Breast epithelium (tissue), 4 donors: ENCODE results near the gene DPF1. TPM values are rescaled to one million over a fixed set of nuclear protein-coding genes. Genes with fewer than 3 reads are reported as not detected.
A peak's percentile ranks its signal among the peaks of the same experiment; 100 is the strongest.

ENCODE experiments used
- DNase-seq, 2 donors: peaks; one replicate each; pipeline ENCODE4 v3.0.0-alpha.2; 2019; ENCODE audit warnings: low spot score in 2 of 2
- H3K27ac ChIP-seq, 2 donors: fragments of 200-600 bp; sonication (generic) in 1 of 2; one replicate each; pipeline ENCODE4 v1.5.1; 2016 to 2019; ENCODE audit warnings: mild to moderate bottlenecking in 1 of 2
- H3K27me3 ChIP-seq, 2 donors: fragments of 200-600 bp; sonication (generic) in 1 of 2; one replicate each; pipeline versions ENCODE4 v1.5.1 to v1.6.0; 2017 to 2019; ENCODE audit warnings: control low read depth in 1 of 2, mild to moderate bottlenecking in 1 of 2
- H3K36me3 ChIP-seq: fragments of 200-600 bp; one replicate; pipeline ENCODE4 v1.5.1; 2019
- H3K4me1 ChIP-seq, 2 donors: fragments of 200-600 bp; sonication (generic); one replicate each; pipeline ENCODE4 v1.5.1; 2016 to 2019; ENCODE audit warnings: control low read depth in 1 of 2
- H3K4me3 ChIP-seq, 3 donors: fragments of 200-600 bp; sonication (generic); 1 replicate in 2 of 3; 2 replicates in 1 of 3; pipeline ENCODE4 v1.5.1; 2016 to 2019; ENCODE audit warnings: mild to moderate bottlenecking in 3 of 3, moderate library complexity in 2 of 3
- H3K9me3 ChIP-seq, 2 donors: fragments of 200-600 bp; sonication (generic) in 1 of 2; one replicate each; pipeline ENCODE4 v1.5.1; 2016 to 2019; ENCODE audit warnings: control low read depth in 1 of 2
- POLR2A ChIP-seq: fragments of 450-650 bp; IDR thresholded peaks from one replicate; pipeline ENCODE4 v1.6.1; 2016; ENCODE audit warnings: antibody characterized with exemption, mild to moderate bottlenecking, moderate library complexity
- POLR2AphosphoS5 ChIP-seq, 3 donors: sonication (generic); formaldehyde crosslinking; IDR thresholded peaks; one replicate each; pipeline ENCODE4 v1.6.1; 2017; ENCODE audit warnings: antibody characterized with exemption in 3 of 3
- intact Hi-C: fragments of 100-400 bp; cut with DNase I; formaldehyde crosslinking; loops from one replicate; pipeline ENCODE4 v1.15.1; 2023; ENCODE audit warnings: low total_unique reads
- total RNA-seq, 3 donors: library from RNA; depleted of rRNA; stranded (reverse); fragments of >200 nt; gene quantifications; one replicate each; pipeline ENCODE4 v1.1.0, GENCODE V29; 2016
- TF ChIP-seq, protein P1 (sequence below), 3 donors: fragments of 450-650 bp; IDR thresholded peaks; one replicate each; pipeline ENCODE4 v1.5.1; 2016 to 2017; ENCODE audit warnings: antibody characterized with exemption in 3 of 3, mild to moderate bottlenecking in 3 of 3, moderate library complexity in 3 of 3

Gene DPF1
- total RNA-seq, 3 donors from 2014 or later: not detected

DNA sequence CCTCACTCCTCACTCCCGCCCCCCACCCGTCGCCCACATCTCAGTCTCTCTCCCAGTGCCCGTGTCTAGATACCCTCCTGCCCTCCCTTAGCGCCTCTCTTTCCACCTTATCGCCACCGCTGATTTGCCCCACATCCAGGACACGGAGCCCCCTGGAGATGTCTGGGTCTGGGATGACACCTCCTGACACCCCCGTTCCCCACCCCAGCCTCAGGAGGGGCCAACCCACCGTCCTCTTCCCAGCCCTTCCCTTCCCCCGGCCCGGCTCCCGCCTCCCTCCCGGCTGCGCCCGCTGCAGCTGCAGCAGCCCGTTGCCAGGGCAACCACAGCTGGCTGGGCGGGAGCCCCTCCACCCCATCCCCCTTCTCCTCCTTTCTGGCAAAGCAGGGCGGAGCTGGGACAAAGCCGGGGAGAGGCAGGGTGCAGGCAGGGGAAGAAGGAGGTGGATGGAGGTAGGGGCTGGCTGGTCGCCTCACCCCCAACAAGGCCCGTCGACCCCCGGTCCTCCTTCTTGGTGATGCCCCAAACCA, 13.5 kb downstream of the DPF1 start:
- intact Hi-C loops: no loop called here
- DNase-seq: peak in 1 of 2 donors; percentile 22
- H3K27me3 ChIP-seq: peaks cover 4% of the 10 kb centered on the region in 2 donors
- TF ChIP-seq, protein P1, sequence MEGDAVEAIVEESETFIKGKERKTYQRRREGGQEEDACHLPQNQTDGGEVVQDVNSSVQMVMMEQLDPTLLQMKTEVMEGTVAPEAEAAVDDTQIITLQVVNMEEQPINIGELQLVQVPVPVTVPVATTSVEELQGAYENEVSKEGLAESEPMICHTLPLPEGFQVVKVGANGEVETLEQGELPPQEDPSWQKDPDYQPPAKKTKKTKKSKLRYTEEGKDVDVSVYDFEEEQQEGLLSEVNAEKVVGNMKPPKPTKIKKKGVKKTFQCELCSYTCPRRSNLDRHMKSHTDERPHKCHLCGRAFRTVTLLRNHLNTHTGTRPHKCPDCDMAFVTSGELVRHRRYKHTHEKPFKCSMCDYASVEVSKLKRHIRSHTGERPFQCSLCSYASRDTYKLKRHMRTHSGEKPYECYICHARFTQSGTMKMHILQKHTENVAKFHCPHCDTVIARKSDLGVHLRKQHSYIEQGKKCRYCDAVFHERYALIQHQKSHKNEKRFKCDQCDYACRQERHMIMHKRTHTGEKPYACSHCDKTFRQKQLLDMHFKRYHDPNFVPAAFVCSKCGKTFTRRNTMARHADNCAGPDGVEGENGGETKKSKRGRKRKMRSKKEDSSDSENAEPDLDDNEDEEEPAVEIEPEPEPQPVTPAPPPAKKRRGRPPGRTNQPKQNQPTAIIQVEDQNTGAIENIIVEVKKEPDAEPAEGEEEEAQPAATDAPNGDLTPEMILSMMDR (IDR thresholded peaks at IDR 0.05): no peak
- H3K9me3 ChIP-seq: no peaks in the 10 kb centered on the region
- no peaks in the 10 kb centered on the region for H3K36me3 ChIP-seq
- H3K4me3 ChIP-seq: peak overlapping the region in 2 of 3 donors; percentile 39 to 58
- H3K4me1 ChIP-seq: peaks cover 0 to 4% of the 10 kb centered on the region in 2 donors
- peak overlapping the region; percentile 27 to 38 for H3K27ac ChIP-seq

DNA sequence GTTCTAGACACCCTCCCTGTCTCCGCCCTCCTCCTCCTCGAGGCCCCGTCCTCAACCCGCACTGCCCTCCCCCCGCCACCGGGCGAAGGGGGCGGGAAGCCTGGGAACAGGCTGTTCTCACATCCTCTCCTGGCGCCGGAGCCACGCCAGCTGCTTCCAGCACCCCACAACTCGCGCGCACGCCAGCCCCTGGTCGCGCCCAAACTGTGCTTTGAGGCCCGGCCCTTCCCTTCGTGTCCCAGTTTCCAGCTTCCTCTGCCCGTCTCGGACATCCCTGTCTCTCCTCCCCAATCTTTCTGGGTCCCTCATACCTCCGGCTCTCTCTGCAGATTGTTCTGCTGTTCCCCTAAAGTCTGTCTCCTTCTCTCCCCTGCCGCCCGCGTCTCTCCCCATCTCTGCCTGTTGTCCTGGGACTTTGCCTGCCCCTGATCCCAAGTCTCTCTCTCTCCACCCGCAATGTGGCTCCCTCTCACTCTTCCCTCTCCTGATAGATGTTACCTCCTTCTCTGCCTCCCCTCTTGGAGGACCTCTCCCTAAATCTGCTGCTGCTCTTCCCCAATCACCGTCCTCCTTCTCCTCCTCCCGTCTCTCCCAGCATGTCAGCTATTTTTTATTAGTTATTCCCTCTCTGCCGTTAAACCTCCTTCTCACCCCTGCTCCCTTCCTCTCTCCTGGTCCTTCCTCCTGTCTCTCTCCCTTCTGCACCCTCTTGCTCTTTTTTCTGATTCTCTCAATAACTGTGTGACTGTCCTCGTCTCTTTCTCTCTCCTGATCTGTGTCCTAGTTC, 14.2 kb downstream of the DPF1 start:
- DNase-seq: peak in 1 of 2 donors; percentile 73
- intact Hi-C loops: no loop called here
- H3K27ac ChIP-seq: peak overlapping the region; percentile 27 to 38
- peak in 2 of 3 donors; percentile 50 to 53 for TF ChIP-seq POLR2AphosphoS5 (IDR thresholded peaks at IDR 0.05)
- no peak for TF ChIP-seq POLR2A
- peaks cover 0 to 4% of the 10 kb centered on the region in 2 donors for H3K4me1 ChIP-seq
- peak overlapping the region; percentile 31 to 58 (median 39) for H3K4me3 ChIP-seq
- H3K36me3 ChIP-seq: no peaks in the 10 kb centered on the region
- H3K9me3 ChIP-seq: no peaks in the 10 kb centered on the region
- H3K27me3 ChIP-seq: peaks cover 4% of the 10 kb centered on the region in 2 donors

DNA sequence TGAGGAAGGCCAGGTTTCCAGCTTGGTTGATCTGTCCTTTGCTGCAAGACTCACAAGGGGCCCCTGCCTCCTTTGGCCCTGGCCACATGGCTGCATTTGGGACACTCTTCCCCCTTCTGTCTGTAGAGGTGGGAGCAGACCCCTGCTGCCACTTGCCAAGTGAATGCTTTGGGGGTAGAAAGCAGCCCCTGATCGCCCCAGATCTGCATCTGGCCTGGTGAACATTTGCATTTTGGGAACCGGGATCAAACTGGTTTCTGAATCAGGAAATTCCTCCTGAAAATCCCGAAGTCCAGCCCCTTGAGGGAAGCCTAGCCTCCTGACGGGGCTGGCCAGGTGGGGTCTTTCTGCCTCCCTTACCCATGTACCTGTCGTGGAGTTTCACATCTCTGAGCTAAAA, 14.9 kb downstream of the DPF1 start:
- peak overlapping the region in 1 of 2 donors; percentile 38 for H3K27ac ChIP-seq
- H3K36me3 ChIP-seq: no peaks in the 10 kb centered on the region
- no peaks in the 10 kb centered on the region for H3K9me3 ChIP-seq
- no peak for DNase-seq
- TF ChIP-seq POLR2AphosphoS5 (IDR thresholded peaks at IDR 0.05) (no peak), POLR2A (no peak)
- TF ChIP-seq, protein P1 (IDR thresholded peaks at IDR 0.05): no peak
- intact Hi-C loops: no loop called here
- H3K27me3 ChIP-seq: peaks cover 4% of the 10 kb centered on the region in 2 donors
- peaks cover 0 to 4% of the 10 kb centered on the region in 2 donors for H3K4me1 ChIP-seq
- peak overlapping the region; percentile 31 to 58 (median 39) for H3K4me3 ChIP-seq

DNA sequence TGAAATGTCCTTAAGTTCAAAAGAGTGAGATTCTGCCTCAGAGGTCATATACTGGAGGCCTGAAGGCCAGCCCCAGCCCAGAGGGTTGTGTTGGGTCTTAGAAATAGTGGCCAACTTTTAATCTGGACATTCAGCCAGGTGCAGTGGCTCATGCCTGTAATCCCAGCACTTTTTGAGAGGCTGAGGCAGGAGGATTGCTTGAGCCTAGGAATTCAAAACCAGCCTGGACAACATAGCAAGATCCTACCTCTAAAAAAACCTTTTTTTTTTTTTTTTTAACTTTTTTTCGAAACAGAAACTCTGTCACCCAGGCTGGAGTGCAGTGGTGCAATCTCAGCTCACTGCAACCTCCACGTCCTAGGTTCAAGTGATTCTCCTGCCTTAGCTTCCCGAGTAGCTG, 15.5 kb downstream of the DPF1 start:
- DNase-seq: no peak
- H3K27ac ChIP-seq: no peak overlapping the region
- H3K27me3 ChIP-seq: peaks cover 4% of the 10 kb centered on the region in 2 donors
- H3K36me3 ChIP-seq: no peaks in the 10 kb centered on the region
- no peaks in the 10 kb centered on the region for H3K9me3 ChIP-seq
- intact Hi-C loops: no loop called here
- TF ChIP-seq POLR2AphosphoS5 (IDR thresholded peaks at IDR 0.05) (no peak), POLR2A (no peak)
- TF ChIP-seq, protein P1 (IDR thresholded peaks at IDR 0.05): no peak
- H3K4me1 ChIP-seq: peaks cover 0 to 4% of the 10 kb centered on the region in 2 donors
- H3K4me3 ChIP-seq: no peak overlapping the region

DNA sequence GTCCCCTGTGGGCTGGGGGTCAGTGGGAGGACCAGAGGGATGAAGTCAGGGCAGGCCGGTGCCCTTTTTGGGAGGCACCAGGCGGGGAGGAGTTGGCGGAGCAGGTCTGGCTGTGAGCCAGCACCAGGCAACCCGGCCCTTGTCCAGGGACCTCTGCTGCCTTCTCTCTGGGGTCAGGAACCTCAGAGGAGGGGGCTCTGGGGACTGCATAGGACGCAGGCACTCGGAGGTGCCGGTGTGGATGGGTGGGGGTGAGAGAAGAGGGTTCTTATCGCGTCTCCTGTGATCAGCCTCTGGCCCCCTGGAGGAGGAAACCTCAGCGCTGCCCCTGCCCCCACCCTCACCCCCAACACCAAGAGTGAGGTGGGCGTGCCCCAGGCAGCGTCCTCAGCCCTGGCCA, 16.5 kb downstream of the DPF1 start:
- intact Hi-C loops: no loop called here
- peaks cover 4% of the 10 kb centered on the region in 2 donors for H3K27me3 ChIP-seq
- DNase-seq: no peak

More for the DNA sequence above, 16.5 kb downstream of the DPF1 start:
- Histone ChIP-seq H3K4me3 (no peak overlapping the region), H3K4me1 (peaks cover 0 to 4% of the 10 kb centered on the region in 2 donors), H3K9me3 (no peaks in the 10 kb centered on the region), H3K27ac (no peak overlapping the region), H3K36me3 (no peaks in the 10 kb centered on the region)
- TF ChIP-seq, protein P1 (IDR thresholded peaks at IDR 0.05): no peak
- TF ChIP-seq POLR2AphosphoS5 (IDR thresholded peaks at IDR 0.05): no peak
- no peak for TF ChIP-seq POLR2A
